ENCODE results near the gene ATG7. TPM values are rescaled to one million over a fixed set of nuclear protein-coding genes. Genes with fewer than 3 reads are reported as not detected.

The ATG7 gene
- total and polyA plus RNA-seq, 3 experiments from 2014 or later: 13.8 to 28.2 (median 28.0) TPM

GRCh38 chr3:11430624-11431023 is 158.4 kb downstream of the ATG7 start:
- no peaks in the 10 kb centered on the region for H3K9me3 Mint-ChIP-seq
- H3K27me3 Mint-ChIP-seq: no peaks in the 10 kb centered on the region
- H3K27me3 ChIP-seq (ENCODE audit: insufficient read depth, low read length, poor library complexity, severe bottlenecking): no peaks in the 10 kb centered on the region
- DNase-seq: no peak
- H3K4me3 ChIP-seq (ENCODE audit: low read length): no peak overlapping the region
- H3K9me3 ChIP-seq (ENCODE audit: low read length): no peaks in the 10 kb centered on the region
- H3K27ac Mint-ChIP-seq: no peak overlapping the region
- POLR2A ChIA-PET: no interaction called here
- H3K27ac ChIP-seq (ENCODE audit: low read depth, low read length): no peak overlapping the region
- no peaks in the 10 kb centered on the region for H3K4me1 Mint-ChIP-seq
- no peak overlapping the region for H3K4me3 Mint-ChIP-seq
- no peaks in the 10 kb centered on the region for H3K4me1 ChIP-seq (ENCODE audit: insufficient read depth, low read length)
- peaks cover 8% of the 10 kb centered on the region for H3K36me3 ChIP-seq (ENCODE audit: insufficient read depth, low read length)
- CTCF ChIA-PET: no interaction called here
- peaks cover 12 to 28% (median 19%) of the 10 kb centered on the region in 3 donors for H3K36me3 Mint-ChIP-seq

GRCh38 chr3:11431319-11431718 is 159.1 kb downstream of the ATG7 start:
- POLR2A ChIA-PET: interaction anchor here (0.6 kb wide), 1 partner anchor 22 kb away, joined by 4 read pairs; no protein-coding TSS in a partner anchor

GRCh38 chr3:11434017-11434526 is 161.9 kb downstream of the ATG7 start:
- Histone ChIP-seq H3K27ac (ENCODE audit: low read depth, low read length) (no peak overlapping the region), H3K36me3 (ENCODE audit: insufficient read depth, low read length) (no peaks in the 10 kb centered on the region), H3K9me3 (ENCODE audit: low read length) (no peaks in the 10 kb centered on the region), H3K27me3 (ENCODE audit: insufficient read depth, low read length, poor library complexity, severe bottlenecking) (no peaks in the 10 kb centered on the region), H3K4me3 (ENCODE audit: low read length) (no peak overlapping the region), H3K4me1 (ENCODE audit: insufficient read depth, low read length) (peaks cover 3% of the 10 kb centered on the region)
- peak overlapping the region in 1 of 8 donors; percentile 75 for H3K27ac Mint-ChIP-seq
- no peaks in the 10 kb centered on the region for H3K27me3 Mint-ChIP-seq
- peaks cover 0 to 6% (median 5%) of the 10 kb centered on the region in 3 donors for H3K36me3 Mint-ChIP-seq
- POLR2A ChIA-PET: no interaction called here
- no peaks in the 10 kb centered on the region for H3K9me3 Mint-ChIP-seq
- H3K4me3 Mint-ChIP-seq: no peak overlapping the region
- no peaks in the 10 kb centered on the region for H3K4me1 Mint-ChIP-seq
- no peak for DNase-seq
- CTCF ChIA-PET: no interaction called here

More at GRCh38 chr3:11431319-11431718, 159.1 kb downstream of the ATG7 start:
- Mint-ChIP-seq H3K27ac (peak overlapping the region in 1 of 8 donors; percentile 51), H3K9me3 (no peaks in the 10 kb centered on the region), H3K4me1 (no peaks in the 10 kb centered on the region), H3K27me3 (no peaks in the 10 kb centered on the region), H3K4me3 (no peak overlapping the region), H3K36me3 (peaks cover 11 to 28% (median 19%) of the 10 kb centered on the region in 3 donors)
- no peaks in the 10 kb centered on the region for H3K4me1 ChIP-seq (ENCODE audit: insufficient read depth, low read length)
- H3K4me3 ChIP-seq (ENCODE audit: low read length): no peak overlapping the region
- CTCF ChIA-PET: interaction anchor here (0.5 kb wide), 1 partner anchor 374 kb away, joined by 3 read pairs; no protein-coding TSS in a partner anchor
- H3K27me3 ChIP-seq (ENCODE audit: insufficient read depth, low read length, poor library complexity, severe bottlenecking): no peaks in the 10 kb centered on the region
- H3K9me3 ChIP-seq (ENCODE audit: low read length): no peaks in the 10 kb centered on the region
- no peak overlapping the region for H3K27ac ChIP-seq (ENCODE audit: low read depth, low read length)
- no peak for DNase-seq
- H3K36me3 ChIP-seq (ENCODE audit: insufficient read depth, low read length): peaks cover 8% of the 10 kb centered on the region

GRCh38 chr3:11434563-11435096 is 162.4 kb downstream of the ATG7 start:
- H3K4me3 ChIP-seq (ENCODE audit: low read length): no peak overlapping the region
- H3K4me3 Mint-ChIP-seq: no peak overlapping the region
- H3K27ac ChIP-seq (ENCODE audit: low read depth, low read length): no peak overlapping the region
- no peaks in the 10 kb centered on the region for H3K27me3 ChIP-seq (ENCODE audit: insufficient read depth, low read length, poor library complexity, severe bottlenecking)
- no peaks in the 10 kb centered on the region for H3K36me3 ChIP-seq (ENCODE audit: insufficient read depth, low read length)
- no peaks in the 10 kb centered on the region for H3K9me3 Mint-ChIP-seq
- POLR2A ChIA-PET: no interaction called here
- no peak for DNase-seq
- CTCF ChIA-PET: no interaction called here
- peak overlapping the region in 1 of 8 donors; percentile 52 for H3K27ac Mint-ChIP-seq
- H3K27me3 Mint-ChIP-seq: no peaks in the 10 kb centered on the region
- peaks cover 3% of the 10 kb centered on the region for H3K4me1 ChIP-seq (ENCODE audit: insufficient read depth, low read length)
- H3K9me3 ChIP-seq (ENCODE audit: low read length): no peaks in the 10 kb centered on the region
- no peaks in the 10 kb centered on the region for H3K4me1 Mint-ChIP-seq
- peaks cover 0 to 10% (median 6%) of the 10 kb centered on the region in 3 donors for H3K36me3 Mint-ChIP-seq

GRCh38 chr3:11435440-11436165 is 163.4 kb downstream of the ATG7 start:
- ChIA-PET CTCF (no interaction called here), POLR2A (no interaction called here)
- peaks cover 3% of the 10 kb centered on the region for H3K4me1 ChIP-seq (ENCODE audit: insufficient read depth, low read length)
- DNase-seq: no peak
- no peaks in the 10 kb centered on the region for H3K4me1 Mint-ChIP-seq
- no peak overlapping the region for H3K4me3 ChIP-seq (ENCODE audit: low read length)
- no peak overlapping the region for H3K27ac ChIP-seq (ENCODE audit: low read depth, low read length)
- no peaks in the 10 kb centered on the region for H3K27me3 ChIP-seq (ENCODE audit: insufficient read depth, low read length, poor library complexity, severe bottlenecking)
- peaks cover 3 to 12% (median 5%) of the 10 kb centered on the region in 3 donors for H3K36me3 Mint-ChIP-seq
- H3K36me3 ChIP-seq (ENCODE audit: insufficient read depth, low read length): no peaks in the 10 kb centered on the region
- H3K9me3 Mint-ChIP-seq: no peaks in the 10 kb centered on the region
- no peaks in the 10 kb centered on the region for H3K27me3 Mint-ChIP-seq
- no peaks in the 10 kb centered on the region for H3K9me3 ChIP-seq (ENCODE audit: low read length)
- peak overlapping the region in 1 of 8 donors; percentile 32 for H3K27ac Mint-ChIP-seq
- no peak overlapping the region for H3K4me3 Mint-ChIP-seq

- Histone ChIP-seq H3K36me3 (ENCODE audit: insufficient read depth, low read length) (no peaks in the 10 kb centered on the region), H3K27ac (ENCODE audit: low read depth, low read length) (no peak overlapping the region), H3K4me3 (ENCODE audit: low read length) (no peak overlapping the region), H3K27me3 (ENCODE audit: insufficient read depth, low read length, poor library complexity, severe bottlenecking) (no peaks in the 10 kb centered on the region), H3K9me3 (ENCODE audit: low read length) (no peaks in the 10 kb centered on the region), H3K4me1 (ENCODE audit: insufficient read depth, low read length) (peaks cover 3% of the 10 kb centered on the region)
- Mint-ChIP-seq H3K4me3 (no peak overlapping the region), H3K27me3 (no peaks in the 10 kb centered on the region), H3K36me3 (peaks cover 3 to 9% (median 5%) of the 10 kb centered on the region in 3 donors), H3K4me1 (no peaks in the 10 kb centered on the region), H3K27ac (no peak overlapping the region), H3K9me3 (no peaks in the 10 kb centered on the region)
- POLR2A ChIA-PET: no interaction called here
- CTCF ChIA-PET: interaction anchor here (0.6 kb wide), 1 partner anchor 92 kb away, joined by 4 read pairs; no protein-coding TSS in a partner anchor
- DNase-seq: no peak
Observed at GRCh38 chr3:11436775-11437174, 164.6 kb downstream of the ATG7 start.

GRCh38 chr3:11437506-11437905 is 165.3 kb downstream of the ATG7 start:
- Histone ChIP-seq H3K9me3 (ENCODE audit: low read length) (no peaks in the 10 kb centered on the region), H3K4me3 (ENCODE audit: low read length) (no peak overlapping the region), H3K27me3 (ENCODE audit: insufficient read depth, low read length, poor library complexity, severe bottlenecking) (no peaks in the 10 kb centered on the region), H3K4me1 (ENCODE audit: insufficient read depth, low read length) (peaks cover 3% of the 10 kb centered on the region), H3K27ac (ENCODE audit: low read depth, low read length) (no peak overlapping the region), H3K36me3 (ENCODE audit: insufficient read depth, low read length) (no peaks in the 10 kb centered on the region)
- Mint-ChIP-seq H3K4me1 (no peaks in the 10 kb centered on the region), H3K27me3 (no peaks in the 10 kb centered on the region), H3K27ac (no peak overlapping the region), H3K9me3 (no peaks in the 10 kb centered on the region), H3K36me3 (peaks cover 3 to 9% (median 5%) of the 10 kb centered on the region in 3 donors), H3K4me3 (no peak overlapping the region)
- no peak for DNase-seq
- POLR2A ChIA-PET: no interaction called here
- CTCF ChIA-PET: no interaction called here

- Histone ChIP-seq H3K9me3 (ENCODE audit: low read length) (no peaks in the 10 kb centered on the region), H3K4me1 (ENCODE audit: insufficient read depth, low read length) (peaks cover 3% of the 10 kb centered on the region), H3K27me3 (ENCODE audit: insufficient read depth, low read length, poor library complexity, severe bottlenecking) (no peaks in the 10 kb centered on the region), H3K36me3 (ENCODE audit: insufficient read depth, low read length) (no peaks in the 10 kb centered on the region), H3K4me3 (ENCODE audit: low read length) (no peak overlapping the region), H3K27ac (ENCODE audit: low read depth, low read length) (no peak overlapping the region)
- no peaks in the 10 kb centered on the region for H3K9me3 Mint-ChIP-seq
- H3K27ac Mint-ChIP-seq: no peak overlapping the region
- peaks cover 0 to 2% (median 0%) of the 10 kb centered on the region in 3 donors for H3K4me1 Mint-ChIP-seq
- H3K4me3 Mint-ChIP-seq: no peak overlapping the region
- POLR2A ChIA-PET: no interaction called here
- DNase-seq: no peak
- peaks cover 7 to 13% (median 9%) of the 10 kb centered on the region in 3 donors for H3K36me3 Mint-ChIP-seq
- H3K27me3 Mint-ChIP-seq: no peaks in the 10 kb centered on the region
- CTCF ChIA-PET: no interaction called here
Observed at GRCh38 chr3:11438646-11439045, 166.4 kb downstream of the ATG7 start.
